ENCODE measurements around the gene LAMP5.

Gene LAMP5

GRCh38 chr20:9488063-9488462, 26.3 kb upstream of the LAMP5 start:
- Histone ChIP-seq H3K9me3 (ENCODE audit: insufficient read depth, low read length) (no peaks in the 10 kb centered on the region; the same call in 1 of the 2 replicates), H3K4me3 (ENCODE audit: low read length) (no peak overlapping the region), H3K27ac (ENCODE audit: low read length) (no peak overlapping the region), H3K36me3 (replicated peaks; ENCODE audit: low read depth, low read length) (no peaks in the 10 kb centered on the region), H4K20me1 (ENCODE audit: insufficient read depth, low read length) (no peaks in the 10 kb centered on the region), H3K4me2 (ENCODE audit: low read length) (no peak overlapping the region), H3K9ac (ENCODE audit: low read length) (no peak overlapping the region), H3K27me3 (ENCODE audit: low read depth, low read length) (peaks cover 36% of the 10 kb centered on the region), H3K4me1 (ENCODE audit: low read length) (0 out of 2 replicates have a peak, but pooled peaks cover 4% of the 10 kb centered on the region), H3K79me2 (ENCODE audit: low read length) (no peaks in the 10 kb centered on the region), H2AFZ (ENCODE audit: low read depth, low read length) (no peak overlapping the region)
- TF ChIP-seq CTCF (IDR thresholded peaks at IDR 0.05; ENCODE audit: low read depth, low read length) (no peak), EZH2phosphoT487 (IDR thresholded peaks at IDR 0.05; ENCODE audit: low read depth) (no peak)

GRCh38 chr20:9490161-9490560, 24.2 kb upstream of the LAMP5 start:
- Histone ChIP-seq H3K4me3 (ENCODE audit: low read length) (no peak overlapping the region), H3K79me2 (ENCODE audit: low read length) (no peaks in the 10 kb centered on the region), H3K27me3 (ENCODE audit: low read depth, low read length) (peaks cover 23% of the 10 kb centered on the region)

GRCh38 chr20:9490631-9491030, 23.8 kb upstream of the LAMP5 start:
- Histone ChIP-seq H3K4me2 (ENCODE audit: low read length) (no peak overlapping the region), H3K9ac (ENCODE audit: low read length) (no peak overlapping the region), H3K27me3 (ENCODE audit: low read depth, low read length) (peaks cover 23% of the 10 kb centered on the region), H3K27ac (ENCODE audit: low read length) (no peak overlapping the region), H3K9me3 (ENCODE audit: insufficient read depth, low read length) (no peaks in the 10 kb centered on the region; the same call in 1 of the 2 replicates), H3K4me3 (ENCODE audit: low read length) (no peak overlapping the region), H2AFZ (ENCODE audit: low read depth, low read length) (no peak overlapping the region), H3K4me1 (ENCODE audit: low read length) (0 out of 2 replicates have a peak, but pooled peaks cover 4% of the 10 kb centered on the region), H3K36me3 (replicated peaks; ENCODE audit: low read depth, low read length) (no peaks in the 10 kb centered on the region), H3K79me2 (ENCODE audit: low read length) (no peaks in the 10 kb centered on the region), H4K20me1 (ENCODE audit: insufficient read depth, low read length) (no peaks in the 10 kb centered on the region)
- TF ChIP-seq EZH2phosphoT487 (IDR thresholded peaks at IDR 0.05; ENCODE audit: low read depth): no peak
- TF ChIP-seq CTCF (IDR thresholded peaks at IDR 0.05; ENCODE audit: low read depth, low read length): no peak

More at GRCh38 chr20:9490161-9490560, 24.2 kb upstream of the LAMP5 start:
- H3K36me3 ChIP-seq (replicated peaks; ENCODE audit: low read depth, low read length): no peaks in the 10 kb centered on the region
- no peaks in the 10 kb centered on the region for H4K20me1 ChIP-seq (ENCODE audit: insufficient read depth, low read length)
- no peaks in the 10 kb centered on the region; the same call in 1 of the 2 replicates for H3K9me3 ChIP-seq (ENCODE audit: insufficient read depth, low read length)
- no peak overlapping the region for H3K27ac ChIP-seq (ENCODE audit: low read length)
- H2AFZ ChIP-seq (ENCODE audit: low read depth, low read length): no peak overlapping the region
- no peak overlapping the region for H3K9ac ChIP-seq (ENCODE audit: low read length)
- 0 out of 2 replicates have a peak, but pooled peaks cover 4% of the 10 kb centered on the region for H3K4me1 ChIP-seq (ENCODE audit: low read length)
- TF ChIP-seq EZH2phosphoT487 (IDR thresholded peaks at IDR 0.05; ENCODE audit: low read depth): no peak
- TF ChIP-seq CTCF (IDR thresholded peaks at IDR 0.05; ENCODE audit: low read depth, low read length): no peak
- no peak overlapping the region for H3K4me2 ChIP-seq (ENCODE audit: low read length)

- Histone ChIP-seq H3K4me1 (ENCODE audit: low read length) (0 out of 2 replicates have a peak, but pooled peaks cover 4% of the 10 kb centered on the region), H2AFZ (ENCODE audit: low read depth, low read length) (no peak overlapping the region), H3K79me2 (ENCODE audit: low read length) (no peaks in the 10 kb centered on the region), H3K27ac (ENCODE audit: low read length) (no peak overlapping the region), H4K20me1 (ENCODE audit: insufficient read depth, low read length) (no peaks in the 10 kb centered on the region), H3K9me3 (ENCODE audit: insufficient read depth, low read length) (no peaks in the 10 kb centered on the region; the same call in 1 of the 2 replicates), H3K4me3 (ENCODE audit: low read length) (no peak overlapping the region), H3K36me3 (replicated peaks; ENCODE audit: low read depth, low read length) (no peaks in the 10 kb centered on the region), H3K9ac (ENCODE audit: low read length) (no peak overlapping the region), H3K4me2 (ENCODE audit: low read length) (no peak overlapping the region), H3K27me3 (ENCODE audit: low read depth, low read length) (peaks cover 19% of the 10 kb centered on the region)
- TF ChIP-seq CTCF (IDR thresholded peaks at IDR 0.05; ENCODE audit: low read depth, low read length): no peak
- TF ChIP-seq EZH2phosphoT487 (IDR thresholded peaks at IDR 0.05; ENCODE audit: low read depth): no peak
Measured at GRCh38 chr20:9491324-9491723, 23.1 kb upstream of the LAMP5 start.

All from OCI-LY3 (cell line).